H1 (cell line): ENCODE results near the gene SBK1. TPM values are rescaled to one million over a fixed set of nuclear protein-coding genes. Genes with fewer than 3 reads are reported as not detected.

ENCODE experiments used
- BCL11A ChIP-seq, 2 experiments: IDR thresholded peaks; one replicate each; pipeline ENCODE4 v1.6.1; 2011; ENCODE audit warnings: low read depth in 2 of 2, low read length in 2 of 2, mild to moderate bottlenecking in 2 of 2
- CTBP2 ChIP-seq: IDR thresholded peaks from 2 replicates; pipeline ENCODE4 v1.7.0; 2011; ENCODE audit warnings: borderline replicate concordance, mild to moderate bottlenecking, moderate library complexity, mixed read lengths, low read length; ENCODE audit not compliant: insufficient read depth, insufficient read length
- GTF2F1 ChIP-seq: IDR thresholded peaks from 2 replicates; pipeline ENCODE4 v1.6.1; 2012; ENCODE audit warnings: low read depth, low read length, improper control_type of control experiment, borderline replicate concordance
- HDAC6 ChIP-seq: IDR thresholded peaks from one replicate; pipeline ENCODE4 v1.7.1; 2012; ENCODE audit warnings: low read depth, mild to moderate bottlenecking, inconsistent platforms, low read length, moderate library complexity
- JUND ChIP-seq: IDR thresholded peaks from 2 replicates; pipeline ENCODE4 v1.6.1; 2011; ENCODE audit warnings: mild to moderate bottlenecking, improper control_type of control experiment, low read length
- NRF1 ChIP-seq: IDR thresholded peaks from 2 replicates; pipeline ENCODE4 v1.6.1; 2011; ENCODE audit warnings: mild to moderate bottlenecking, low read depth, low read length, improper control_type of control experiment
- SP1 ChIP-seq: IDR thresholded peaks from 2 replicates; pipeline ENCODE4 v1.6.1; 2011; ENCODE audit warnings: low read depth, low read length
- TAF7 ChIP-seq: optimal IDR thresholded peaks from 2 replicates; pipeline ENCODE3; 2011; ENCODE audit warnings: low read depth, mild to moderate bottlenecking, inconsistent platforms, low read length, moderate library complexity, borderline replicate concordance
- polyA plus RNA-seq, 7 experiments: library from polyadenylated mRNA; depleted of rRNA in 3 of 7; stranded (reverse) in 5 of 7; unstranded in 2 of 7; fragments of >200 nt in 5 of 7; fragments of 200-250 nt in 2 of 7; gene quantifications; 1 replicate in 5 of 7; 2 replicates in 1 of 7; 4 replicates in 1 of 7; pipeline versions ENCODE4 v1.2.1 to v1.2.3, GENCODE V29; 2011 to 2013; ENCODE audit warnings: missing spikeins in 2 of 7, mixed read lengths in 2 of 7
- total RNA-seq: library from RNA; stranded (reverse); fragmentation: NEBNext Ultra II Directional; extraction: Animal tissue kit (Norgen Biotek cat#: 25700); gene quantifications from 2 replicates; pipeline ENCODE4 v1.2.1, GENCODE V29; 2021
- TF ChIP-seq, protein P1 (sequence below): fragments of 300-600 bp; sonication (generic); IDR thresholded peaks from 2 replicates; pipeline ENCODE4 v1.7.1; 2012; ENCODE audit warnings: low read length, moderate library complexity, mild to moderate bottlenecking, inconsistent platforms; ENCODE audit not compliant: insufficient replicate concordance

Gene SBK1
- total and polyA plus RNA-seq, 2 of the 8 experiments (the other 6 are each of a cell fraction or from before 2014, with no cell fraction given) = 18.2 to 73.9 TPM

DNA sequence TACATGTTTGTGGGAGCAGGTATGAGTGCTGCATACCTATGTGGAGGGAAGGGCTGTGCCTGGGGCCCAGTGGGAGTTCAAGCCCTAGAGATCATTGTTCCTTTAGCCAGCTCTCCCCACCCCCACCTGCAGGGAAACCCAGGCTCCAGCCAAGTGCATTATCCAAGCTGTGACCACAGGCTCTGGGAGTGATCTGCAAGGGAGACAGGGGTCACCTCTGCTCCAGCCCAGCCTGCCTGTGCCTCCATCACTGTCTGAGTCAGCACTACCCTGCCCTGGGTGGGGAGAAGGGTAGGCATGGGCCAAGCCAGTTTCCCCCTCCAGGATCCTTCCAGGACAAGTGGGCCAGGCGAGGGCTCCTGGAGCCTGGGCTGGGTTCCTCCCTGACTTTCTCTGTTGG is 32.1 kb upstream of the SBK1 start (continued):
- TF ChIP-seq, protein P1, sequence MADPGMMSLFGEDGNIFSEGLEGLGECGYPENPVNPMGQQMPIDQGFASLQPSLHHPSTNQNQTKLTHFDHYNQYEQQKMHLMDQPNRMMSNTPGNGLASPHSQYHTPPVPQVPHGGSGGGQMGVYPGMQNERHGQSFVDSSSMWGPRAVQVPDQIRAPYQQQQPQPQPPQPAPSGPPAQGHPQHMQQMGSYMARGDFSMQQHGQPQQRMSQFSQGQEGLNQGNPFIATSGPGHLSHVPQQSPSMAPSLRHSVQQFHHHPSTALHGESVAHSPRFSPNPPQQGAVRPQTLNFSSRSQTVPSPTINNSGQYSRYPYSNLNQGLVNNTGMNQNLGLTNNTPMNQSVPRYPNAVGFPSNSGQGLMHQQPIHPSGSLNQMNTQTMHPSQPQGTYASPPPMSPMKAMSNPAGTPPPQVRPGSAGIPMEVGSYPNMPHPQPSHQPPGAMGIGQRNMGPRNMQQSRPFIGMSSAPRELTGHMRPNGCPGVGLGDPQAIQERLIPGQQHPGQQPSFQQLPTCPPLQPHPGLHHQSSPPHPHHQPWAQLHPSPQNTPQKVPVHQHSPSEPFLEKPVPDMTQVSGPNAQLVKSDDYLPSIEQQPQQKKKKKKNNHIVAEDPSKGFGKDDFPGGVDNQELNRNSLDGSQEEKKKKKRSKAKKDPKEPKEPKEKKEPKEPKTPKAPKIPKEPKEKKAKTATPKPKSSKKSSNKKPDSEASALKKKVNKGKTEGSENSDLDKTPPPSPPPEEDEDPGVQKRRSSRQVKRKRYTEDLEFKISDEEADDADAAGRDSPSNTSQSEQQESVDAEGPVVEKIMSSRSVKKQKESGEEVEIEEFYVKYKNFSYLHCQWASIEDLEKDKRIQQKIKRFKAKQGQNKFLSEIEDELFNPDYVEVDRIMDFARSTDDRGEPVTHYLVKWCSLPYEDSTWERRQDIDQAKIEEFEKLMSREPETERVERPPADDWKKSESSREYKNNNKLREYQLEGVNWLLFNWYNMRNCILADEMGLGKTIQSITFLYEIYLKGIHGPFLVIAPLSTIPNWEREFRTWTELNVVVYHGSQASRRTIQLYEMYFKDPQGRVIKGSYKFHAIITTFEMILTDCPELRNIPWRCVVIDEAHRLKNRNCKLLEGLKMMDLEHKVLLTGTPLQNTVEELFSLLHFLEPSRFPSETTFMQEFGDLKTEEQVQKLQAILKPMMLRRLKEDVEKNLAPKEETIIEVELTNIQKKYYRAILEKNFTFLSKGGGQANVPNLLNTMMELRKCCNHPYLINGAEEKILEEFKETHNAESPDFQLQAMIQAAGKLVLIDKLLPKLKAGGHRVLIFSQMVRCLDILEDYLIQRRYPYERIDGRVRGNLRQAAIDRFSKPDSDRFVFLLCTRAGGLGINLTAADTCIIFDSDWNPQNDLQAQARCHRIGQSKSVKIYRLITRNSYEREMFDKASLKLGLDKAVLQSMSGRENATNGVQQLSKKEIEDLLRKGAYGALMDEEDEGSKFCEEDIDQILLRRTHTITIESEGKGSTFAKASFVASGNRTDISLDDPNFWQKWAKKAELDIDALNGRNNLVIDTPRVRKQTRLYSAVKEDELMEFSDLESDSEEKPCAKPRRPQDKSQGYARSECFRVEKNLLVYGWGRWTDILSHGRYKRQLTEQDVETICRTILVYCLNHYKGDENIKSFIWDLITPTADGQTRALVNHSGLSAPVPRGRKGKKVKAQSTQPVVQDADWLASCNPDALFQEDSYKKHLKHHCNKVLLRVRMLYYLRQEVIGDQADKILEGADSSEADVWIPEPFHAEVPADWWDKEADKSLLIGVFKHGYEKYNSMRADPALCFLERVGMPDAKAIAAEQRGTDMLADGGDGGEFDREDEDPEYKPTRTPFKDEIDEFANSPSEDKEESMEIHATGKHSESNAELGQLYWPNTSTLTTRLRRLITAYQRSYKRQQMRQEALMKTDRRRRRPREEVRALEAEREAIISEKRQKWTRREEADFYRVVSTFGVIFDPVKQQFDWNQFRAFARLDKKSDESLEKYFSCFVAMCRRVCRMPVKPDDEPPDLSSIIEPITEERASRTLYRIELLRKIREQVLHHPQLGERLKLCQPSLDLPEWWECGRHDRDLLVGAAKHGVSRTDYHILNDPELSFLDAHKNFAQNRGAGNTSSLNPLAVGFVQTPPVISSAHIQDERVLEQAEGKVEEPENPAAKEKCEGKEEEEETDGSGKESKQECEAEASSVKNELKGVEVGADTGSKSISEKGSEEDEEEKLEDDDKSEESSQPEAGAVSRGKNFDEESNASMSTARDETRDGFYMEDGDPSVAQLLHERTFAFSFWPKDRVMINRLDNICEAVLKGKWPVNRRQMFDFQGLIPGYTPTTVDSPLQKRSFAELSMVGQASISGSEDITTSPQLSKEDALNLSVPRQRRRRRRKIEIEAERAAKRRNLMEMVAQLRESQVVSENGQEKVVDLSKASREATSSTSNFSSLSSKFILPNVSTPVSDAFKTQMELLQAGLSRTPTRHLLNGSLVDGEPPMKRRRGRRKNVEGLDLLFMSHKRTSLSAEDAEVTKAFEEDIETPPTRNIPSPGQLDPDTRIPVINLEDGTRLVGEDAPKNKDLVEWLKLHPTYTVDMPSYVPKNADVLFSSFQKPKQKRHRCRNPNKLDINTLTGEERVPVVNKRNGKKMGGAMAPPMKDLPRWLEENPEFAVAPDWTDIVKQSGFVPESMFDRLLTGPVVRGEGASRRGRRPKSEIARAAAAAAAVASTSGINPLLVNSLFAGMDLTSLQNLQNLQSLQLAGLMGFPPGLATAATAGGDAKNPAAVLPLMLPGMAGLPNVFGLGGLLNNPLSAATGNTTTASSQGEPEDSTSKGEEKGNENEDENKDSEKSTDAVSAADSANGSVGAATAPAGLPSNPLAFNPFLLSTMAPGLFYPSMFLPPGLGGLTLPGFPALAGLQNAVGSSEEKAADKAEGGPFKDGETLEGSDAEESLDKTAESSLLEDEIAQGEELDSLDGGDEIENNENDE = no peak
- no peak for TF ChIP-seq TAF7
- no peak for TF ChIP-seq CTBP2
- TF ChIP-seq HDAC6 = no peak
- TF ChIP-seq BCL11A (IDR thresholded peaks at IDR 0.05; ENCODE audit: low read depth in 2 of 2, low read length in 2 of 2) = no peak
- TF ChIP-seq JUND = no peak
- no peak for TF ChIP-seq GTF2F1
- no peak for TF ChIP-seq NRF1
- TF ChIP-seq SP1 = no peak
